ENCODE results near the gene KCNG2. TPM values are rescaled to one million over a fixed set of nuclear protein-coding genes. Genes with fewer than 3 reads are reported as not detected.

KCNG2 gene
- total RNA-seq, 1 donor from 2014 or later: not detected

- ChIA-PET CTCF (no interaction called here), POLR2A (no interaction called here)
- intact Hi-C loops (cut with micrococcal nuclease): no loop called here
- Mint-ChIP-seq H3K4me1 (no peaks in the 10 kb centered on the region), H3K9me3 (peaks cover 14% of the 10 kb centered on the region), H3K27ac (no peak overlapping the region), H3K36me3 (ENCODE audit: low read depth) (peaks cover 50% of the 10 kb centered on the region), H3K27me3 (no peaks in the 10 kb centered on the region), H3K4me3 (no peak overlapping the region)
- DNase-seq (peak; percentile 1), ATAC-seq (ENCODE audit: low read depth) (no peak)
- no peak for TF ChIP-seq CTCF (IDR thresholded peaks at IDR 0.05)
Measured at GRCh38 chr18:79756826-79757225, 40.9 kb upstream of the KCNG2 start.

GRCh38 chr18:79760348-79760747, 37.4 kb upstream of the KCNG2 start:
- ATAC-seq (ENCODE audit: low read depth): no peak
- no peaks in the 10 kb centered on the region for H3K27me3 Mint-ChIP-seq

DNA sequence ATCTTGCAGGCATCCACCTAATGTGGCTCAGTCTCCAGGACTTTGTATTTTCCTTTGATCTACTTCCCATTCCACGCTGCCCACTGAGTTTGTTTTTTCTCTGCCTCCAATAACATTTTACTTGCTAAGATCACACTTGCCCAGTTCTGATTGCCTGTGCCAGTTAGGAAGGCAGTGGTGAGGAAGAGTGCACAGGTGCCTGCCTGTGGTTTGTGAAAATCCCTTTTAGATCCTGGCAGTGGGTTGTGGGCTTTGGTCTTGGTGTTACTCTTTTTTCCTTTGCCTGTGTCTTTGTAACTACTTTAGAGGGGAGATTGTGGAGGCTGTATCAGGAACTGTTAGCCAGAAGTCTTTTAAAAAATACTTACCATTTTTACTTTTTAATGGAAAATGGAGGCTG, 36.9 kb upstream of the KCNG2 start:
- ChIA-PET POLR2A (no interaction called here), CTCF (no interaction called here)
- intact Hi-C loops (cut with micrococcal nuclease): no loop called here
- DNase-seq (no peak), ATAC-seq (ENCODE audit: low read depth) (no peak)
- no peak for TF ChIP-seq CTCF (IDR thresholded peaks at IDR 0.05)
- Mint-ChIP-seq H3K27me3 (peaks cover 2% of the 10 kb centered on the region), H3K36me3 (ENCODE audit: low read depth) (peaks cover 22% of the 10 kb centered on the region), H3K27ac (no peak overlapping the region), H3K4me3 (no peak overlapping the region), H3K4me1 (no peaks in the 10 kb centered on the region), H3K9me3 (peaks cover 16% of the 10 kb centered on the region)

More at GRCh38 chr18:79760348-79760747, 37.4 kb upstream of the KCNG2 start:
- peaks cover 27% of the 10 kb centered on the region for H3K36me3 Mint-ChIP-seq (ENCODE audit: low read depth)
- POLR2A ChIA-PET: no interaction called here
- intact Hi-C loops (cut with micrococcal nuclease): no loop called here
- no peak overlapping the region for H3K27ac Mint-ChIP-seq
- no peak for TF ChIP-seq CTCF (IDR thresholded peaks at IDR 0.05)
- CTCF ChIA-PET: no interaction called here
- DNase-seq: no peak
- no peaks in the 10 kb centered on the region for H3K4me1 Mint-ChIP-seq
- no peak overlapping the region for H3K4me3 Mint-ChIP-seq
- peaks cover 16% of the 10 kb centered on the region for H3K9me3 Mint-ChIP-seq

- intact Hi-C loops (cut with micrococcal nuclease): no loop called here
- POLR2A ChIA-PET: no interaction called here
- TF ChIP-seq CTCF (IDR thresholded peaks at IDR 0.05): no peak
- peaks cover 11% of the 10 kb centered on the region for H3K36me3 Mint-ChIP-seq (ENCODE audit: low read depth)
- DNase-seq: peak; percentile 10
- H3K27ac Mint-ChIP-seq: no peak overlapping the region
- H3K4me3 Mint-ChIP-seq: no peak overlapping the region
- H3K27me3 Mint-ChIP-seq: peaks cover 3% of the 10 kb centered on the region
- no peak for ATAC-seq (ENCODE audit: low read depth)
- no peaks in the 10 kb centered on the region for H3K4me1 Mint-ChIP-seq
- H3K9me3 Mint-ChIP-seq: peaks cover 23% of the 10 kb centered on the region
- CTCF ChIA-PET: no interaction called here
Measured at GRCh38 chr18:79763407-79763806, 34.3 kb upstream of the KCNG2 start.

- Mint-ChIP-seq H3K27me3 (peaks cover 3% of the 10 kb centered on the region), H3K4me1 (no peaks in the 10 kb centered on the region), H3K36me3 (ENCODE audit: low read depth) (peaks cover 7% of the 10 kb centered on the region), H3K27ac (no peak overlapping the region), H3K9me3 (peaks cover 19% of the 10 kb centered on the region), H3K4me3 (no peak overlapping the region)
- intact Hi-C loops (cut with micrococcal nuclease): no loop called here
- POLR2A ChIA-PET: no interaction called here
- no peak for DNase-seq
- CTCF ChIA-PET: no interaction called here
- TF ChIP-seq CTCF (IDR thresholded peaks at IDR 0.05): no peak
- no peak for ATAC-seq (ENCODE audit: low read depth)
Measured at GRCh38 chr18:79764131-79764530, 33.6 kb upstream of the KCNG2 start.
